Dedifferentiated amniotic fluid mesenchymal stem cell (primary cell): ENCODE measurements around the gene CHRNA9.
A peak's percentile ranks its signal among the peaks of the same experiment; 100 is the strongest.

Source experiments
- DNase-seq: peaks from one replicate; pipeline ENCODE4 v3.0.0-alpha.2; 2016; ENCODE audit errors: extremely low spot score

CHRNA9 gene

GRCh38 chr4:40309250-40309774, 25.8 kb upstream of the CHRNA9 start:
- DNase-seq: peak; percentile 78

GRCh38 chr4:40310225-40310624, 24.9 kb upstream of the CHRNA9 start:
- DNase-seq: no peak

- DNase-seq: no peak
Measured at GRCh38 chr4:40311811-40312346, 23.3 kb upstream of the CHRNA9 start.

- no peak for DNase-seq
Measured at GRCh38 chr4:40314951-40315350, 20.2 kb upstream of the CHRNA9 start.

- DNase-seq: peak; percentile 98
Measured at GRCh38 chr4:40316333-40316781, 18.8 kb upstream of the CHRNA9 start.

GRCh38 chr4:40316782-40317635, 18.1 kb upstream of the CHRNA9 start:
- peak; percentile 87 for DNase-seq

- no peak for DNase-seq
Measured at GRCh38 chr4:40317916-40318658, 17.0 kb upstream of the CHRNA9 start.

- peak; percentile 95 for DNase-seq
Measured at GRCh38 chr4:40321574-40322275, 13.4 kb upstream of the CHRNA9 start.

- no peak for DNase-seq
Measured at GRCh38 chr4:40322811-40323210, 12.3 kb upstream of the CHRNA9 start.

GRCh38 chr4:40323866-40324265, 11.3 kb upstream of the CHRNA9 start:
- no peak for DNase-seq

GRCh38 chr4:40325406-40326019, 9.6 kb upstream of the CHRNA9 start:
- peak; percentile 69 for DNase-seq

- DNase-seq: no peak
Measured at GRCh38 chr4:40327340-40327739, 7.8 kb upstream of the CHRNA9 start.

GRCh38 chr4:40328383-40328782, 6.8 kb upstream of the CHRNA9 start:
- no peak for DNase-seq

- no peak for DNase-seq
Measured at GRCh38 chr4:40329805-40330204, 5.3 kb upstream of the CHRNA9 start.

GRCh38 chr4:40330536-40330935, 4.6 kb upstream of the CHRNA9 start:
- DNase-seq: no peak

GRCh38 chr4:40331101-40331745, 3.9 kb upstream of the CHRNA9 start:
- no peak for DNase-seq

GRCh38 chr4:40331961-40332360, 3.2 kb upstream of the CHRNA9 start:
- no peak for DNase-seq

- peak; percentile 87 for DNase-seq
Measured at GRCh38 chr4:40333921-40334352, 1.2 kb upstream of the CHRNA9 start.

- DNase-seq: no peak
Measured at GRCh38 chr4:40335525-40335894, 377 bp downstream of the CHRNA9 start.

- DNase-seq: no peak
Measured at GRCh38 chr4:40337051-40337450, 1.9 kb downstream of the CHRNA9 start.

- DNase-seq: no peak
Measured at GRCh38 chr4:40337523-40337922, 2.4 kb downstream of the CHRNA9 start.
